ENCODE results near the gene ABI2. TPM values are rescaled to one million over a fixed set of nuclear protein-coding genes. Genes with fewer than 3 reads are reported as not detected.

ABI2 gene
- total RNA-seq, 4 donors from 2014 or later, result 6.2 to 17.0 (median 12.9) TPM

GRCh38 chr2:203404996-203405395 lies 76.8 kb downstream of the ABI2 start:
- no peaks in the 10 kb centered on the region for H3K9me3 ChIP-seq
- no peaks in the 10 kb centered on the region for H3K27me3 ChIP-seq
- H3K27ac ChIP-seq, result no peak overlapping the region
- DNase-seq, result no peak
- no peaks in the 10 kb centered on the region for H3K36me3 ChIP-seq
- intact Hi-C loops (cut with DNase I; ENCODE audit: low total_unique reads) (no loop called here), in situ Hi-C loops (cut with MboI; ENCODE audit: low sequenced_read_pairs in 4 of 4) (no loop called here)
- no peak for TF ChIP-seq POLR2A (IDR thresholded peaks at IDR 0.05)
- TF ChIP-seq CTCF (IDR thresholded peaks at IDR 0.05 in 4 of 5, conservative IDR thresholded peaks at IDR 0.05 in 1 of 5), result no peak
- no peak for ATAC-seq
- H3K4me1 ChIP-seq, result no peaks in the 10 kb centered on the region
- H3K4me3 ChIP-seq, result no peak overlapping the region

- intact Hi-C loops (cut with DNase I; ENCODE audit: low total_unique reads), result no loop called here
Observed at GRCh38 chr2:203407496-203407895, 79.3 kb downstream of the ABI2 start.

GRCh38 chr2:203412546-203413331 lies 84.5 kb downstream of the ABI2 start:
- no peak for TF ChIP-seq CTCF (IDR thresholded peaks at IDR 0.05 in 4 of 5, conservative IDR thresholded peaks at IDR 0.05 in 1 of 5)
- no peak for TF ChIP-seq POLR2A (IDR thresholded peaks at IDR 0.05)
- no peaks in the 10 kb centered on the region for H3K27me3 ChIP-seq
- H3K4me1 ChIP-seq, result peaks cover 12 to 15% of the 10 kb centered on the region in 2 donors
- in situ Hi-C loops (cut with MboI; ENCODE audit: low sequenced_read_pairs in 4 of 4), result no loop called here
- intact Hi-C loops (cut with DNase I; ENCODE audit: low total_unique reads), result no loop called here
- peak overlapping the region in 1 of 4 donors; percentile 39 for H3K27ac ChIP-seq
- peak in 1 of 2 donors; percentile 80 for ATAC-seq
- H3K9me3 ChIP-seq, result no peaks in the 10 kb centered on the region
- peaks cover 0 to 6% of the 10 kb centered on the region in 2 donors for H3K36me3 ChIP-seq
- DNase-seq, result peak; percentile 20 to 31
- H3K4me3 ChIP-seq, result no peak overlapping the region

More at GRCh38 chr2:203407496-203407895, 79.3 kb downstream of the ABI2 start:
- no peaks in the 10 kb centered on the region for H3K36me3 ChIP-seq
- no peak for DNase-seq
- no peak overlapping the region for H3K4me3 ChIP-seq
- H3K27me3 ChIP-seq, result no peaks in the 10 kb centered on the region
- in situ Hi-C loops (cut with MboI; ENCODE audit: low sequenced_read_pairs in 4 of 4), result no loop called here
- H3K9me3 ChIP-seq, result no peaks in the 10 kb centered on the region
- H3K27ac ChIP-seq, result no peak overlapping the region
- ATAC-seq, result no peak
- no peak for TF ChIP-seq CTCF (IDR thresholded peaks at IDR 0.05 in 4 of 5, conservative IDR thresholded peaks at IDR 0.05 in 1 of 5)
- no peak for TF ChIP-seq POLR2A (IDR thresholded peaks at IDR 0.05)
- peaks cover 4 to 8% of the 10 kb centered on the region in 2 donors for H3K4me1 ChIP-seq

DNA sequence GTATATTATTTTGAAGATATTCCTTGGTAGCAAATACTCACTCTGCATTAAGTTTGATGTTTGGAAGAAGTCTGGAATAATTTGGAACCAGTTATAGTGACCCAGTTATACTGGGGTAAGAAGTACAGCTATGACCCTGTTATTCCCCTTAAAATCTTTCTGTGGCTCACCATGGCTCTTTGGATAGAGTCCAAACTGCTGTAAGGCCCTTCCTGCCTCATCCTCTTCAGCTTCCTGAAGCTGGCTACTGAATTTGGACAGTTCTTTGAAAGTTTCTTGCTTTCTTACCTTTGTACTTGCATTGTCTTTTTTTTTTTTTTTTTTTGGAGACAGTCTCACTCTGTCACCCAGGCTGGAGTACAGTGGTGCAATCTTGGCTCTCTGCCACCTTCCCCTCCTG lies 85.6 kb downstream of the ABI2 start:
- no peak for ATAC-seq
- peaks cover 12 to 15% of the 10 kb centered on the region in 2 donors for H3K4me1 ChIP-seq
- H3K27me3 ChIP-seq, result no peaks in the 10 kb centered on the region
- intact Hi-C loops (cut with DNase I; ENCODE audit: low total_unique reads) (no loop called here), in situ Hi-C loops (cut with MboI; ENCODE audit: low sequenced_read_pairs in 4 of 4) (no loop called here)
- no peak for DNase-seq
- TF ChIP-seq CTCF (IDR thresholded peaks at IDR 0.05 in 4 of 5, conservative IDR thresholded peaks at IDR 0.05 in 1 of 5) (no peak), POLR2A (IDR thresholded peaks at IDR 0.05) (no peak)
- peaks cover 0 to 5% (median 0%) of the 10 kb centered on the region in 3 donors for H3K9me3 ChIP-seq
- H3K4me3 ChIP-seq, result no peak overlapping the region
- no peak overlapping the region for H3K27ac ChIP-seq
- peaks cover 0 to 13% of the 10 kb centered on the region in 2 donors for H3K36me3 ChIP-seq

Data from gastrocnemius medialis (tissue), 4 donors.